Vagina (tissue), 2 donors: ENCODE measurements around the gene CAPRIN1.

Source experiments
- CTCF ChIP-seq, 3 experiments: fragments of 450-650 bp in 2 of 3; fragments of 200-600 bp in 1 of 3; sonication (generic) in 1 of 3; IDR thresholded peaks; one replicate each; pipeline ENCODE4 v1.5.1; 2017 to 2019; ENCODE audit warnings: antibody characterized with exemption in 3 of 3, mild to moderate bottlenecking in 2 of 3, moderate library complexity in 2 of 3
- POLR2AphosphoS5 ChIP-seq, 2 donors: sonication (generic); formaldehyde crosslinking; IDR thresholded peaks; one replicate each; pipeline ENCODE4 v1.9.0; 2017; ENCODE audit warnings: antibody characterized with exemption in 2 of 2, mild to moderate bottlenecking in 2 of 2, low read depth in 1 of 2; ENCODE audit not compliant: insufficient read depth in 1 of 2

GRCh38 chr11:34055218-34056000 lies 3.9 kb downstream of the CAPRIN1 start:
- TF ChIP-seq CTCF (IDR thresholded peaks at IDR 0.05) (no peak), POLR2AphosphoS5 (IDR thresholded peaks at IDR 0.05; ENCODE audit: insufficient read depth in 1 of 2, low read depth in 1 of 2) (no peak)
